H1 (cell line): Measurements from ENCODE around the gene CALHM2. TPM values are rescaled to one million over a fixed set of nuclear protein-coding genes. Genes with fewer than 3 reads are reported as not detected.

Experiments
- CTCF ChIA-PET: fragments of 300-600 bp; sonication (Branson Sonifier 250); formaldehyde crosslinking; loops from one replicate; lab custom pipeline; 2021; ENCODE audit not compliant: partially characterized antibody; lab: Charles Lee
- POLR2A ChIA-PET: fragments of 300-600 bp; sonication (Branson Sonifier 250); formaldehyde crosslinking; loops from one replicate; lab custom pipeline; 2021; ENCODE audit warnings: inconsistent platforms; ENCODE audit not compliant: partially characterized antibody; lab: Charles Lee
- DNase-seq, 2 experiments: peaks; one replicate each; pipeline versions ENCODE4 v3.0.0 to v3.0.0-alpha.2; 2010 to 2022; ENCODE audit warnings: low spot score in 2 of 2, low read depth in 1 of 2, mixed read lengths in 1 of 2
- FAIRE-seq: peaks from 2 replicates; lab custom pipeline; 2011; peaks lifted over from hg19 to GRCh38; lab: Jason Lieb, UNC
- H2AFZ ChIP-seq: 2 replicates; pipeline ENCODE4 v1.8.1; 2012; ENCODE audit warnings: low read length, inconsistent platforms
- H2AK5ac ChIP-seq: 2 replicates; pipeline ENCODE4 v1.6.1; 2013; ENCODE audit warnings: low read depth, low read length
- H2BK120ac ChIP-seq: replicated peaks from 2 replicates; pipeline ENCODE3; 2013; ENCODE audit warnings: low read depth, low read length, inconsistent platforms
- H2BK12ac ChIP-seq: 2 replicates; pipeline ENCODE4 v1.6.1; 2013; ENCODE audit warnings: low read depth, low read length
- H2BK15ac ChIP-seq: 2 replicates; pipeline ENCODE4 v1.6.1; 2013; ENCODE audit warnings: low read length
- H2BK20ac ChIP-seq: 2 replicates; pipeline ENCODE4 v1.6.1; 2013; ENCODE audit warnings: low read length
- H2BK5ac ChIP-seq: 2 replicates; pipeline ENCODE4 v1.6.1; 2013; ENCODE audit warnings: low read depth, low read length
- H3K14ac ChIP-seq: 2 replicates; pipeline ENCODE4 v1.6.1; 2013; ENCODE audit warnings: inconsistent platforms; ENCODE audit not compliant: insufficient read length
- H3K18ac ChIP-seq: 2 replicates; pipeline ENCODE4 v1.6.1; 2013; ENCODE audit warnings: low read length; ENCODE audit errors: extremely low read depth
- H3K23ac ChIP-seq: 2 replicates; pipeline ENCODE4 v1.6.1; 2013; ENCODE audit warnings: inconsistent platforms; ENCODE audit not compliant: insufficient read length
- H3K23me2 ChIP-seq: 2 replicates; pipeline ENCODE4 v1.6.1; 2013; ENCODE audit warnings: low read depth, low read length
- H3K27ac ChIP-seq: 2 replicates; pipeline ENCODE4 v1.6.1; 2011; ENCODE audit warnings: low read depth, low read length, inconsistent platforms
- H3K27me3 ChIP-seq, 4 experiments: replicated peaks in 1 of 4; 1 replicate in 1 of 4; 2 replicates in 3 of 4; pipeline versions ENCODE4 v1.6.1 to v1.8.1; 2011 to 2013; ENCODE audit warnings: low read length in 3 of 4, mild to moderate bottlenecking in 3 of 4, inconsistent platforms in 2 of 4, mixed read lengths in 2 of 4, moderate library complexity in 1 of 4; ENCODE audit not compliant: control insufficient read depth in 3 of 4, insufficient read depth in 3 of 4; ENCODE audit errors: extremely low read depth in 1 of 4
- H3K36me3 ChIP-seq, 4 experiments: 2 replicates each; pipeline versions ENCODE4 v1.6.1 to v1.8.1; 2011 to 2013; ENCODE audit warnings: mild to moderate bottlenecking in 4 of 4, low read length in 3 of 4, moderate library complexity in 2 of 4, control low read depth in 1 of 4, inconsistent platforms in 1 of 4; ENCODE audit not compliant: insufficient read depth in 4 of 4, control insufficient read depth in 2 of 4
- H3K4ac ChIP-seq: replicated peaks from 2 replicates; pipeline ENCODE3; 2013; ENCODE audit warnings: low read length, low read depth, mixed read lengths, inconsistent platforms; ENCODE audit not compliant: insufficient read length
- H3K4me1 ChIP-seq, 4 experiments: replicated peaks in 1 of 4; 1 replicate in 1 of 4; 2 replicates in 3 of 4; pipeline versions ENCODE4 v1.6.1 to v1.8.1; 2011 to 2013; ENCODE audit warnings: low read length in 3 of 4, inconsistent platforms in 2 of 4, mixed read lengths in 1 of 4; ENCODE audit not compliant: insufficient read depth in 4 of 4, control insufficient read depth in 3 of 4
- H3K4me2 ChIP-seq, 2 experiments: 2 replicates each; pipeline versions ENCODE4 v1.6.1 to v1.8.1; 2011 to 2013; ENCODE audit warnings: low read depth in 2 of 2, low read length in 2 of 2, control low read depth in 1 of 2, inconsistent platforms in 1 of 2, mild to moderate bottlenecking in 1 of 2; ENCODE audit not compliant: insufficient read depth in 1 of 2
- H3K4me3 ChIP-seq, 4 experiments: fragments of 200-600, 300-600 bp in 1 of 4; sonication (generic), shearing (Covaris generic), sonication (Bioruptor Twin) in 1 of 4; 2 replicates each; pipeline versions ENCODE4 v1.5.1 to v1.8.1; 2011 to 2016; ENCODE audit warnings: low read length in 4 of 4, low read depth in 3 of 4, control low read depth in 2 of 4, inconsistent platforms in 2 of 4, mild to moderate bottlenecking in 2 of 4, mixed read lengths in 1 of 4, moderate library complexity in 1 of 4; ENCODE audit not compliant: insufficient read depth in 2 of 4; ENCODE audit errors: extremely low read depth in 1 of 4
- H3K56ac ChIP-seq: replicated peaks from 2 replicates; pipeline ENCODE3; 2013; ENCODE audit warnings: low read depth, mild to moderate bottlenecking, mixed read lengths, low read length, inconsistent platforms; ENCODE audit not compliant: insufficient read length
- H3K79me1 ChIP-seq: 2 replicates; pipeline ENCODE4 v1.6.1; 2013; ENCODE audit warnings: low read depth, low read length, control low read depth
- H3K79me2 ChIP-seq, 2 experiments: 2 replicates each; pipeline versions ENCODE4 v1.6.1 to v1.8.1; 2012 to 2013; ENCODE audit warnings: low read length in 2 of 2, mild to moderate bottlenecking in 2 of 2, inconsistent platforms in 1 of 2; ENCODE audit not compliant: insufficient read depth in 2 of 2, control insufficient read depth in 1 of 2
- H3K9ac ChIP-seq, 4 experiments: replicated peaks in 1 of 4; 1 replicate in 1 of 4; 2 replicates in 3 of 4; pipeline versions ENCODE4 v1.6.1 to v1.8.1; 2011 to 2013; ENCODE audit warnings: low read depth in 3 of 4, low read length in 3 of 4, control low read depth in 2 of 4, mild to moderate bottlenecking in 2 of 4, moderate library complexity in 2 of 4, inconsistent platforms in 1 of 4; ENCODE audit errors: extremely low read depth in 1 of 4
- H3K9me3 ChIP-seq, 2 experiments: 2 replicates each; pipeline versions ENCODE4 v1.6.1 to v1.8.1; 2012 to 2013; ENCODE audit warnings: mild to moderate bottlenecking in 2 of 2, moderate library complexity in 2 of 2, control low read depth in 1 of 2, inconsistent platforms in 1 of 2, low read depth in 1 of 2, low read length in 1 of 2, mixed read lengths in 1 of 2; ENCODE audit not compliant: insufficient read depth in 2 of 2
- H4K20me1 ChIP-seq, 2 experiments: replicated peaks in 1 of 2; 2 replicates each; pipeline versions ENCODE3 to v1.8.1; 2011 to 2013; ENCODE audit warnings: inconsistent platforms in 2 of 2, low read length in 2 of 2, mild to moderate bottlenecking in 1 of 2; ENCODE audit not compliant: insufficient read depth in 2 of 2, control insufficient read depth in 1 of 2
- H4K5ac ChIP-seq: 2 replicates; pipeline ENCODE4 v1.6.1; 2013; ENCODE audit warnings: low read length, low read depth, mixed read lengths, inconsistent platforms; ENCODE audit not compliant: insufficient read length
- H4K8ac ChIP-seq: 2 replicates; pipeline ENCODE4 v1.8.0; 2013; ENCODE audit warnings: mild to moderate bottlenecking, moderate library complexity, low read length, inconsistent platforms; ENCODE audit not compliant: insufficient read depth; ENCODE audit errors: extremely low read depth
- H4K91ac ChIP-seq: replicated peaks from 2 replicates; pipeline ENCODE3; 2013; ENCODE audit warnings: low read length, mixed read lengths, inconsistent platforms; ENCODE audit not compliant: insufficient read length
- FOSL1 ChIP-seq: IDR thresholded peaks from 2 replicates; pipeline ENCODE4 v1.6.1; 2011; ENCODE audit warnings: mild to moderate bottlenecking, low read depth, low read length, moderate library complexity; ENCODE audit not compliant: insufficient read depth
- SIRT6 ChIP-seq: IDR thresholded peaks from one replicate; pipeline ENCODE4 v1.7.1; 2012; ENCODE audit warnings: low read length, inconsistent platforms
- WGBS, 2 experiments: shearing (Covaris generic) in 1 of 2; methylation state at CpG; one replicate each; pipeline versions ENCODE4 v1.1.6 to v1.1.7; 2013 to 2015; ENCODE audit warnings: low lambda C conversion rate in 2 of 2, mixed read lengths in 2 of 2, inconsistent platforms in 1 of 2, low coverage in 1 of 2, missing lambda C conversion rate in 1 of 2; ENCODE audit not compliant: insufficient replicate concordance in 2 of 2, insufficient coverage in 1 of 2, insufficient read length in 1 of 2; ENCODE audit errors: extremely low coverage in 1 of 2, missing lambda C conversion rate in 1 of 2; 5-methylcytosine and 5-hydroxymethylcytosine counted together
- polyA plus RNA-seq, 7 experiments: library from polyadenylated mRNA; depleted of rRNA in 3 of 7; stranded (reverse) in 5 of 7; unstranded in 2 of 7; fragments of >200 nt in 5 of 7; fragments of 200-250 nt in 2 of 7; gene quantifications; 1 replicate in 5 of 7; 2 replicates in 1 of 7; 4 replicates in 1 of 7; pipeline versions ENCODE4 v1.2.1 to v1.2.3, GENCODE V29; 2011 to 2013; ENCODE audit warnings: missing spikeins in 2 of 7, mixed read lengths in 2 of 7
- total RNA-seq: library from RNA; stranded (reverse); fragmentation: NEBNext Ultra II Directional; extraction: Animal tissue kit (Norgen Biotek cat#: 25700); gene quantifications from 2 replicates; pipeline ENCODE4 v1.2.1, GENCODE V29; 2021

The CALHM2 gene
- total and polyA plus RNA-seq, 2 of the 8 experiments (the other 6 are each of a cell fraction or from before 2014, with no cell fraction given): 1.2 to 2.4 TPM

DNA sequence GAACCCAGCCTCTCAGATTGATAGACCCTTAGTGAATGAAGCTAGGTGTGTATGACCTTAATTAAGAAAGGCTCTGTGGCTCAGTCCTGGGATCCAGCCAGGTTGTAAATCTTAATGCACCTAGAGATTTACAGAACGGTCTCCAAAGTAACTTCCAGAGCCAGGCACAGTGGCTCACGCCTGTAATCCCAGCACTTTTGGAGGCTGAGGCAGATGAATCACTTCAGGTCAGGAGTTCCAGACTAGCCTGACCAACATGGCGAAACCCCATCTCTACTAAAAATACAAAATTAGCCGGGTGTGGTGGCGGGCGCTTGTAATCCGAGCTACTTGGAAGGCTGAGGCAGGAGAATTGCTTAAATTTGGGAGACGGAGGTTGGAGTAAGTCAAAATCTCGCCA, 24.3 kb downstream of the CALHM2 start:
- Histone ChIP-seq H4K91ac (no peak overlapping the region), H2BK20ac (no peak overlapping the region), H3K79me1 (no peaks in the 10 kb centered on the region), H3K14ac (no peak overlapping the region), H2AFZ (no peak overlapping the region), H2BK120ac (no peak overlapping the region), H3K56ac (no peak overlapping the region), H4K8ac (no peak overlapping the region), H3K23me2 (no peaks in the 10 kb centered on the region), H3K4me3 (no peak overlapping the region), H3K27ac (no peak overlapping the region), H3K4ac (no peak overlapping the region), H4K20me1 (peaks cover 3 to 5% of the 10 kb centered on the region in 2 experiments), H3K23ac (no peak overlapping the region), H3K27me3 (no peaks in the 10 kb centered on the region), H3K79me2 (no peaks in the 10 kb centered on the region), H3K18ac (no peak overlapping the region), H3K4me1 (no peaks in the 10 kb centered on the region), H3K36me3 (peaks cover 35 to 83% (median 68%) of the 10 kb centered on the region in 4 experiments), H2BK15ac (no peak overlapping the region), H3K9ac (no peak overlapping the region), H2AK5ac (no peak overlapping the region), H2BK12ac (no peak overlapping the region), H3K4me2 (no peak overlapping the region), H3K9me3 (no peaks in the 10 kb centered on the region), H4K5ac (no peak overlapping the region), H2BK5ac (no peak overlapping the region)
- ChIA-PET CTCF (interaction anchor here (1.3 to 2.8 kb wide), 4 partner anchors 10 to 58 kb away, joined by 3 to 12 read pairs (median 5); no protein-coding TSS in a partner anchor), POLR2A (interaction anchor here (1.4 to 2.0 kb wide), 3 partner anchors 9 to 13 kb away, joined by 3 to 7 read pairs (median 4); no protein-coding TSS in a partner anchor)
- DNase-seq: no peak
- FAIRE-seq: no peak
- WGBS, 2 experiments: 88 to 89% methylated on average over 1 to 9 of the region's 9 CpGs
- TF ChIP-seq SIRT6 (no peak), FOSL1 (no peak)
